GM21717 (cell line): ENCODE data around the gene FAM47E.
"Not testable (repeated sequence)": the region's sequence is repeated elsewhere in the genome, so short reads cannot be mapped to it uniquely, and the experiment has no call there.

ENCODE experiments used
- ATAC-seq: cut with Tn5 transposase; IDR thresholded peaks from one replicate; pipeline ENCODE4 v1.9.1; 2021; ENCODE audit warnings: mild to moderate bottlenecking, moderate library complexity; ENCODE audit not compliant: unreplicated experiment

The FAM47E gene

GRCh38 chr4:76224171-76224570, 27.4 kb upstream of the FAM47E start:
- ATAC-seq = no peak

DNA sequence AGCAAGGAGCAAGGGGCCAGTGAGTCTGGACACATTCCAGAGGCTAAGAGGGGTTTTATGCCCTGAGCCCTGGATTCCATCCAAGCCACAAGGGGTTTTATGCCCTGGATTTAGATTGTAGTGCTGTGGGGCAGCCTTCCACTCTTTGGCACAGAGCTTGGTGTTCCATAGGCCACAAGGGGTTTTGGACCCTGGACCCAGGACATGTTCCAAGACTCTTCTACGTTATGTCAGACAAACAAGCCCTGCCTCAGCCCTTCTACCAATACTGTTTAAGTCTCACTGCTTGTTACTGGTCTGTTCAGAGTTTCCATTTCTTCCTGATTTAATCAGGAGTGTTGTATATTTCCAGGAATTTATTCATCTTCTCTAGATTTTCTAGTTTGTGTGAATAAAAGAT, 25.1 kb upstream of the FAM47E start:
- ATAC-seq = no peak

DNA sequence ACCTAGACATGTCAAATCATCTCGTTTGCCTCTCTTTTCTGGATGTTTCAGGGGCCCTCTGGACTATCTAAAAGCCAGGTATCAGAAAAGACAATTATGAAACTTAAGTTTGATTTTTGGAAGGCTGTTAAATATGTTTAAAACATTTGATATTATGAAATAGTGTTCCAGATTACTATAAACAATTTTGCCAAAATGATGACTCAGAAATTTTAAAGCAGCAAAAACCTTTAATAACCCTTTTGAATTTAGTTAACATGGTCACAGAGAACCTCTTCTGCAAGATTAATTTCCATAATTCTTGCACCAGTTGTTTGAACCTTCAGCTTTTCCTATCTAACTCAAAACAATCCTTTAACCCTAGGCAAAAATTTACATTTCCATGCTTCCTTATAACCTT, 18.8 kb upstream of the FAM47E start:
- no peak for ATAC-seq

DNA sequence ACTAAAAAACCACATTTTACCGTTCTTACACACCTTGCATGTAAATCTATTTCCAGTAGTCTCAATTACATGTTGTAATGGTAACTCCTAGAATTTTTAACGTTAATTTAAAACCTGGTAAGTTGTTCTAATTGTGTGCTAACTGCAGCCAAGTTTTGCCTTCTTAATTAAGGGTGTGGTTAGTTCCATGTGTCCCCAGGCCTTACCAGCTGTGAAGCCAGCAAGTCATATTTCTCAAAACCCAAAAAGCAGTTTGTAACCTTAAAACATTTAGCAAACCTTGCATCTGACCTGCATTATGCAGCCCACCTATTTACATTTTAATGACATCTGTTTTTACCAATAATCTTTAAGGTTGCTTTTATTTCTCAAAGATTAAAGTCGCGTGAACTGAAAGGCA, 18.4 kb upstream of the FAM47E start:
- no peak for ATAC-seq

DNA sequence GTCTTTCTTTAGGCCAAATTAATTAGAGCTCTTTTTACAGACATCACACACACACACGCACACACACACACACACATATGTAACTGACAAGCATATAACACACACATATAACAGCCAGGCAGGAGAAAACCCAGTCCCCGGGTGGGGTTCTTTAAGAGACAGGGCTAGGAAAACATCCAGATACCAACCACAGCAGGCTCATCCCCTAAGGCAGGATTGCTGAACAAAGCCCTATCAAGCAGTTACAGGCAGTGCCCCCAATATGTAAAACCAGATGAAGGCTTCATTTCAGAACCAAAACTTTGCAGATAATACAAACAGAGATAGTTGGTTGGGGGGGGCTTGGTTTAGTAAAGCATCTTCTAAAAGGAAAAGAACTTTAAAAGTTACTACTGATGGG, 18.0 kb upstream of the FAM47E start:
- ATAC-seq = no peak

- no peak for ATAC-seq
These were observed 17.4 kb upstream of the FAM47E start for GRCh38 chr4:76233967-76234678.

GRCh38 chr4:76234679-76235044, 16.9 kb upstream of the FAM47E start:
- ATAC-seq = no peak

DNA sequence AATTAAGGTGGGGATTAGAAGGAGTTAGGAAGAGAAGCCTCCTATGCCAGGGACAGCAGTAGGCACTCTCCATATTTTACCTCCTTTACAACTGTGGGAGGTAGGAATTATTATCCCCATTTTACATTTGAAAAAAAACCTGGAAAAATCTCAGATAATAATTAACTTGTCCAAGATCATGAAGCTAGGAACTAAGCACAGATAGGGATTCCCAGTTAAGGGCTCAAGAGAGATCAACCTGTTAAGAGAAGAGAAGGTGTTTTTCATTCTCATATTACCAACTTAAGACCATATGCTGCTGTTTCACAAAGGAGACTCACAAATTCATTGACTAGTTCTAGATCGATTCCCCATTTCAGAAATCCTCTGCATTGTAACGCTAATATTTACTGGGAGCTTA, 16.1 kb upstream of the FAM47E start:
- ATAC-seq = no peak

DNA sequence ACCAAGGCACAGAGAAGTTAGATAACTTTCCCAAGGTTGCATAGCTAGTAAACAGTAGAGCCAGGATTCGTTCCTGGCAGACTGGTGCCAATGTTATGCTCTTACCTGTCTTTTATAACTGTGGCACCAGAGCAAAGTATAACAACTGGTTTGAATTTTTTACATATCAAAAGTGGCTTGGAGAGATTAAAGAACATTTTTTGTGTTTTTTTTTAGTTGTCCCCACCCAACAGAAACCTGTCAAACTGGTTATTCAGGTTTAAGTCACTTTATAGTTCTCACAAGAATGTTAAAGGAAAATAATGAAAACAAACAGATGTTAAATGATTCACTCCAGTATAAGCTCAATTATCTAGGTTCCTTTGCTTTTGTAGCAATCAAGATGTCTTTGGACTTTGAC, 15.6 kb upstream of the FAM47E start:
- no peak for ATAC-seq

DNA sequence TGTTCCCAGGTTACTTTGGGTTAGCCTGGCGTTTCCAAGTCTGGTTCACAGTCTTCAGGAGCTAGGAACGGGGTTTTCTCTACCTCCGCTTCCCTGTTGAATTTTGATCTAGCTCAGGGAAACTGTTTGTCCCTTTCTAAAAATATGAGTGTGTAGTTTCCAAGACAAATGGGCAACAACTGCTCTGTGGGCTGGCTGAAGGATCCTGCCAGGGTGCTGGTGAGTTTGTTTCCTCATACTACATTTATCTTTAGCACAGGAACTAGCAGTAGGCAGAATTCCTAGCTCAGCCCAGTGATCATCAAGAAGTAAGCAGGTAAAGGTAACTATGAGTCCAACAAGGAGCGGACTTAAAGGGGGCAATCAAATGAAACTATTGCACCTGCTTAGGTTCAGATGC, 13.3 kb upstream of the FAM47E start:
- no peak for ATAC-seq

- no peak for ATAC-seq
These were observed 12.8 kb upstream of the FAM47E start for GRCh38 chr4:76238701-76239100.

DNA sequence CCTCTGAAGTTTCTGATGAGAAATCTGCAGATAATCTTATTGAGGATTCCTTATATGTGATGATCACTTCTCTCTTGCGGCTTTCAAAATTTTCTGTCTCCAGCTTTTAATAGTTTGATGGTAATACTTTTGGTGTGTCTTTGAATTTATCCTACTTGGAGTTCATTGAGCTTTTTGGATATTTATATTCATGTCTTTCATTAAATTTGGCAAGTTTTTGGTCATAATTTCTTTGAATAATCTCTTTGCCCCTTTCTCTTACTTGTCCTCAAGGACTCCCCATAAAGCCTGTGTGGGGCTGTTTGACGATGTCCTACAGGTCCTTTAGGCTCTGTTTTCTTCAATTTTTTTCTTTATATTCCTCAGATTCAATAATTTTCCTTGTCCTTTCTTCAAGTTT, 11.3 kb upstream of the FAM47E start:
- no peak for ATAC-seq

DNA sequence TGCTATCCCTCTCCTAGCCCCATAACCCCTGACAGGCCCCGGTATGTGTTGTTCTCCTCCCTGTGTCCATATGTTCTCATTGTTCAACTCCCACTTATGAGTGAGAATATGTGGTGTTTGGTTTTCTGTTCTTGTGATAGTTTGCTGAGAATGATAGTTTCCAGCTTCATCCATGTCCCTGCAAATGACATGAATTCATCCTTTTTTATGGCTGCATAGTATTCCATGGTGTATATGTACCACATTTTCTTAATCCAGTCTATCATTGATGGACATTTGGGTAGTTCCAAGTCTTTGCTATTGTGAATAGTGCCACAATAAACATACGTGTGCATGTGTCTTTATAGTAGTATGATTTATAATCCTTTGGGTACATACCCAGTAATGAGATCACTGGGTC, 7.6 kb upstream of the FAM47E start:
- not testable (repeated sequence) for ATAC-seq

- ATAC-seq = no peak
These were observed 5.5 kb upstream of the FAM47E start for GRCh38 chr4:76246025-76246424.

GRCh38 chr4:76246852-76247251, 4.7 kb upstream of the FAM47E start:
- ATAC-seq = no peak

GRCh38 chr4:76250962-76251361, 559 bp upstream of the FAM47E start:
- no peak for ATAC-seq

DNA sequence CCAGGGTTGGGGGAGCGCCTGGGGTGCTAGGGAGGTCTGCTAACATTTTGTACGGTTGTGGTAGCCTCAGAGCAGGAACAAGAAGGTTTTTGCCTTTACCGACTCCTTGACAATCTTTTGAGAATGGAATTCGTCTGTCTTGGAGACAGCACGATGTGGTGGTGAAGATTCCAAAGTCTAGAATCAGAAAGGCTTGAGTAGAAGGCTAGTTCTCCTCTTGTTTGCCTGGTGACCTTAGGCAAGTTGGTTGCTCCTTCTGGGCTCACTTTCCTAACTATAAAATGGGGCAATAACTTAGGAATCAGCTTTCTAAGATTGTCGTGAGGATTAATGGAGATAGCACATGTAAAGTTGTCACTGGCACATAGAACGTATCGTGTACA, 741 bp downstream of the FAM47E start:
- no peak for ATAC-seq

- no peak for ATAC-seq
These were observed 2.0 kb downstream of the FAM47E start for GRCh38 chr4:76253511-76253910.

- no peak for ATAC-seq
These were observed 4.5 kb downstream of the FAM47E start for GRCh38 chr4:76256032-76256431.

DNA sequence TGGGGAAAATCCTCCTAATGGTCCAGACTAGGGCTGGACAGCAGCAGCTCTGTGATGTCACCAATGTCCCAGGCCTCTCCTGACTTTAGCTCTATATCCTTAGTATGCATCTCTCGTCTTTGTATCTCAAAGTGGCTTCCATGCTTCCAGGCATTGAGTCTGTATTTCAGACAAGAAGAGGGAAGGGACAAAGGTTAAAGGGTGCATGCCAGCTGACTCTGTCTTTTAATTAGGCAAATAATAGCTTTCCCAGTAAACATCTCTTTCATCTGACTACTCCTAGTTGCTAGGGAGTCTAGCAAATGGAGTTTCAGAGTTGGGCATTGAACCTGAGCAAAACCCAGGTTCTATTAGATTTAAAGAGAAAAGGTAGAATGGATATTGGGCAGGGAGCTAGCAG, 5.4 kb downstream of the FAM47E start:
- ATAC-seq = no peak

- ATAC-seq = no peak
These were observed 6.3 kb downstream of the FAM47E start for GRCh38 chr4:76257824-76258223.

DNA sequence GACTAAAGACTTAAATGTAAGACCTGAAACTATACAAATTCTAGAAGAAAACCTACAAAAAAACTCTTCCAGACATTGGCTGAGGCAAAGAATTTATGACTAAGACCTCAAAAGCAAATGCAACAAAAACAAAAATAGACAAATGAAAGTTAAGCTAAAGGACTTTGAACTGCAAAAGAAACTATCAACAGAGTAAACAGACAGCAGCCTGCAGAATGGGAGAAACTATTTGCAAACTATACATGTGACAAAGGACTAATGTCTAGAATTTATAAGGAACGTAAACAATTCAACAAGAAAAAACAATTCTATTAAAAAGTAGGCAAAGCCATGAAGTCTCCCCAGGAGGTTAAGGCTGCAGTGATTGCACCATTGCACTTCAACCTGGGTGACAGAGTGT, 9.1 kb downstream of the FAM47E start:
- no peak for ATAC-seq

DNA sequence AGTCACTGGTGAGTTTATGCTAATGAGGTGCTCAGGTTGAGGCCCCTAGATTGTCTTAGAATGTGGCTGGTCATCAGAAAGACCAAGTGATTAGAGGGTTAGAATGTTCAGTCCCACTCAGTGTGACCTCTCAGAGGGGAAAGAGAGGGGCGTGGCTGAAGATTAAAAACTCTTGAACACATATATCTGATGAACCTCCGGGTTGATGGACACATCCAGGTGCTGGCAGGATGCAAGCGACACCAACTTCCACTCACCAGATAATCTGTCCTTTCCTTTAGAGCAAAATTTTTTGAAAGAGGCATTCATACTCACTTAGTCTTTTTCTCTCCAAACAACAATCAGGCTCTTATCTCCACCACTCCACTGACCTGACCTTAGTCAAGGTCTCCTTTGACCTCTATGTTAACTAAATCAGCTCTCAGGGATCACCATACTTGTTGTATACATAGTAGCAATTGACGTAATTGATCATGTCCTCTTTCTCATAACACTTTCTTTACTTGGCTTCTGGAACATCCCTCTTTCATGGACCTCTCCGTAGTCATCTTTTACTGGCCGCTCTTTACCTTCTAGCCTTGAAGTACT, 14.2 kb downstream of the FAM47E start:
- no peak for ATAC-seq
